Transverse colon (tissue), 4 donors: ENCODE data around the gene PAX8. TPM values are rescaled to one million over a fixed set of nuclear protein-coding genes. Genes with fewer than 3 reads are reported as not detected.

ENCODE experiments used
- DNase-seq: peaks from one replicate; pipeline ENCODE4 v3.0.0-alpha.2; 2019
- H3K27ac ChIP-seq, 4 donors: fragments of 200-600 bp; sonication (generic); 2 replicates each; pipeline ENCODE4 v1.5.1; 2016 to 2018; ENCODE audit warnings: inconsistent platforms in 4 of 4
- H3K27me3 ChIP-seq: fragments of 200-600 bp; sonication (generic); 2 replicates; pipeline ENCODE4 v1.5.1; 2017; ENCODE audit warnings: inconsistent platforms
- H3K36me3 ChIP-seq, 4 donors: fragments of 200-600 bp; sonication (generic); 2 replicates each; pipeline ENCODE4 v1.5.1; 2017 to 2019; ENCODE audit warnings: inconsistent platforms in 4 of 4
- H3K4me1 ChIP-seq, 4 donors: fragments of 200-600 bp; sonication (generic); 2 replicates each; pipeline ENCODE4 v1.5.1; 2017 to 2020; ENCODE audit warnings: inconsistent platforms in 4 of 4
- H3K4me3 ChIP-seq, 4 donors: fragments of 200-600 bp; sonication (generic); 1 replicate in 1 of 4; 2 replicates in 3 of 4; pipeline versions ENCODE4 v1.5.1 to v1.6.1; 2017 to 2019; ENCODE audit warnings: inconsistent platforms in 4 of 4
- H3K9me3 ChIP-seq, 2 donors: fragments of 200-600 bp; sonication (generic); 2 replicates each; pipeline ENCODE4 v1.5.1; 2017 to 2019; ENCODE audit warnings: inconsistent platforms in 2 of 2
- CTCF ChIP-seq, 5 experiments: fragments of 200-600 bp in 3 of 5; fragments of 450-650 bp in 2 of 5; sonication (generic) in 3 of 5; IDR thresholded peaks; 1 replicate in 2 of 5; 2 replicates in 3 of 5; pipeline ENCODE4 v1.5.1; 2016 to 2017; ENCODE audit warnings: antibody characterized with exemption in 5 of 5, inconsistent platforms in 3 of 5, mild to moderate bottlenecking in 2 of 5, moderate library complexity in 1 of 5
- EP300 ChIP-seq: sonication (generic); formaldehyde crosslinking; IDR thresholded peaks from one replicate; pipeline ENCODE4 v1.6.1; 2017; ENCODE audit warnings: antibody characterized with exemption, low read depth
- POLR2A ChIP-seq: fragments of 450-650 bp; IDR thresholded peaks from one replicate; pipeline ENCODE4 v1.6.1; 2016; ENCODE audit warnings: antibody characterized with exemption, mild to moderate bottlenecking, moderate library complexity
- POLR2AphosphoS5 ChIP-seq, 3 donors: sonication (generic); formaldehyde crosslinking; IDR thresholded peaks; one replicate each; pipeline ENCODE4 v1.6.1; 2016; ENCODE audit warnings: antibody characterized with exemption in 3 of 3
- WGBS, 2 donors: methylation state at CpG; one replicate each; pipeline ENCODE4 v1.1.5; 2018; ENCODE audit warnings: low coverage in 1 of 2; 5-methylcytosine and 5-hydroxymethylcytosine counted together
- in situ Hi-C, 4 donors: fragments of 200-750 bp; cut with MboI; loops; one replicate each; pipeline versions ENCODE4 v1.15.0 to v1.15.1; 2017; ENCODE audit warnings: low sequenced_read_pairs in 3 of 4, low pct_ligation_motif_present in 1 of 4, low pct_unique_long_range_greater_than_20kb in 1 of 4
- intact Hi-C: fragments of 100-400 bp; cut with DNase I; formaldehyde crosslinking; loops from one replicate; pipeline ENCODE4 v1.15.1; 2023; ENCODE audit warnings: low total_unique reads
- total RNA-seq, 4 donors: library from RNA; depleted of rRNA; stranded (reverse); fragments of >200 nt; gene quantifications; one replicate each; pipeline ENCODE4 v1.1.0, GENCODE V29; 2016

Gene PAX8
- total RNA-seq, 4 donors from 2014 or later, result 1.6 to 13.7 (median 8.3) TPM

GRCh38 chr2:113219525-113219888 lies 59.2 kb downstream of the PAX8 start:
- Histone ChIP-seq H3K9me3 (no peaks in the 10 kb centered on the region), H3K27me3 (no peaks in the 10 kb centered on the region), H3K27ac (peak overlapping the region; percentile 72 to 90 (median 76)), H3K36me3 (no peaks in the 10 kb centered on the region), H3K4me3 (no peak overlapping the region), H3K4me1 (peaks cover 17 to 41% (median 34%) of the 10 kb centered on the region in 4 donors)
- 75% methylated on average over 5 of the region's 5 CpGs; no CpG with 5 or more reads in 1 of the 2 donors for WGBS, 2 donors
- intact Hi-C loops (no loop called here), in situ Hi-C loops (no loop called here)
- no peak for TF ChIP-seq POLR2A
- no peak for TF ChIP-seq POLR2AphosphoS5 (IDR thresholded peaks at IDR 0.05)
- TF ChIP-seq CTCF (IDR thresholded peaks at IDR 0.05), result no peak
- no peak for TF ChIP-seq EP300
- no peak for DNase-seq

GRCh38 chr2:113219092-113219441 lies 59.7 kb downstream of the PAX8 start:
- TF ChIP-seq POLR2AphosphoS5 (IDR thresholded peaks at IDR 0.05) (no peak), EP300 (no peak), POLR2A (no peak), CTCF (IDR thresholded peaks at IDR 0.05) (no peak)
- Histone ChIP-seq H3K27me3 (no peaks in the 10 kb centered on the region), H3K36me3 (no peaks in the 10 kb centered on the region), H3K27ac (peak overlapping the region; percentile 72 to 90 (median 76)), H3K4me3 (no peak overlapping the region), H3K9me3 (no peaks in the 10 kb centered on the region), H3K4me1 (peaks cover 17 to 41% (median 34%) of the 10 kb centered on the region in 4 donors)
- in situ Hi-C loops, result no loop called here
- intact Hi-C loops, result no loop called here
- WGBS, 2 donors, result 100% methylated on average over 1 to 2 of the region's 2 CpGs
- DNase-seq, result no peak

GRCh38 chr2:113218283-113219091 lies 60.2 kb downstream of the PAX8 start:
- no peaks in the 10 kb centered on the region for H3K9me3 ChIP-seq
- H3K4me3 ChIP-seq, result no peak overlapping the region
- intact Hi-C loops (no loop called here), in situ Hi-C loops (no loop called here)
- H3K27me3 ChIP-seq, result no peaks in the 10 kb centered on the region
- TF ChIP-seq POLR2AphosphoS5 (IDR thresholded peaks at IDR 0.05) (peak in 1 of 3 donors; percentile 32), EP300 (no peak), POLR2A (no peak), CTCF (IDR thresholded peaks at IDR 0.05) (peak in 2 of 5 experiments; percentile 42 to 57)
- H3K27ac ChIP-seq, result peak overlapping the region; percentile 72 to 90 (median 76)
- DNase-seq, result peak; percentile 83
- no peaks in the 10 kb centered on the region for H3K36me3 ChIP-seq
- peaks cover 17 to 41% (median 34%) of the 10 kb centered on the region in 4 donors for H3K4me1 ChIP-seq
- 43 to 45% methylated on average over 3 to 8 of the region's 8 CpGs for WGBS, 2 donors

- DNase-seq, result no peak
- no peaks in the 10 kb centered on the region for H3K9me3 ChIP-seq
- intact Hi-C loops, result no loop called here
- peaks cover 17 to 42% (median 34%) of the 10 kb centered on the region in 4 donors for H3K4me1 ChIP-seq
- H3K27me3 ChIP-seq, result no peaks in the 10 kb centered on the region
- TF ChIP-seq POLR2A, result no peak
- no peak for TF ChIP-seq EP300
- no peak for TF ChIP-seq CTCF (IDR thresholded peaks at IDR 0.05)
- no peak for TF ChIP-seq POLR2AphosphoS5 (IDR thresholded peaks at IDR 0.05)
- no peaks in the 10 kb centered on the region for H3K36me3 ChIP-seq
- in situ Hi-C loops, result no loop called here
- WGBS, 2 donors, result 77% methylated on average over 15 of the region's 15 CpGs; no CpG with 5 or more reads in 1 of the 2 donors
- peak overlapping the region; percentile 72 to 90 (median 76) for H3K27ac ChIP-seq
- H3K4me3 ChIP-seq, result no peak overlapping the region
These were observed 61.1 kb downstream of the PAX8 start for GRCh38 chr2:113217455-113218282.
